HEK293 (cell line): ENCODE data around the gene UBE2D2.
A peak's percentile ranks its signal among the peaks of the same experiment; 100 is the strongest.

Source experiments
- CTCF ChIA-PET: fragments of 350-600 bp; formaldehyde crosslinking; extraction: SDS; loops from one replicate; lab custom pipeline; 2021; ENCODE audit warnings: antibody characterized with exemption; lab: Yijun Ruan, JAX
- POLR2A ChIA-PET: fragments of 300-600 bp; formaldehyde crosslinking; extraction: SDS; loops from one replicate; lab custom pipeline; 2020; ENCODE audit warnings: antibody characterized with exemption, inconsistent platforms; lab: Yijun Ruan, JAX
- H3K27ac ChIP-seq: fragments of 200-500 bp; sonication (Bioruptor generic); 2 replicates; pipeline ENCODE4 v1.5.1; 2014; ENCODE audit warnings: low read depth, low read length, control low read depth, inconsistent platforms; ENCODE audit errors: extremely low read depth
- H3K36me3 ChIP-seq, 2 experiments: fragments of 200-500 bp in 1 of 2; sonication (Bioruptor generic) in 1 of 2; 1 replicate in 1 of 2; 2 replicates in 1 of 2; pipeline ENCODE4 v1.5.1; 2014 to 2017; ENCODE audit warnings: inconsistent platforms in 2 of 2, low read length in 2 of 2; ENCODE audit not compliant: control insufficient read depth in 2 of 2, insufficient read depth in 1 of 2
- H3K4me1 ChIP-seq: fragments of 200-500 bp; sonication (Bioruptor generic); 2 replicates; pipeline ENCODE4 v1.5.1; 2014; ENCODE audit warnings: mild to moderate bottlenecking, low read length, inconsistent platforms; ENCODE audit not compliant: control insufficient read depth, insufficient read depth
- H3K4me3 ChIP-seq: 2 replicates; pipeline ENCODE4 v1.5.1; 2011; ENCODE audit warnings: low read depth, mild to moderate bottlenecking, control low read depth, low read length, moderate library complexity
- H3K9me3 ChIP-seq: fragments of 200-500 bp; sonication (Bioruptor generic); 2 replicates; pipeline ENCODE4 v1.5.1; 2014; ENCODE audit warnings: low read depth, low read length, inconsistent platforms; ENCODE audit not compliant: control insufficient read depth, insufficient read depth
- EGR2 ChIP-seq: fragments of 450-650 bp; formaldehyde crosslinking; IDR thresholded peaks from 2 replicates; pipeline ENCODE4 v1.5.1; 2016; ENCODE audit warnings: low read depth, missing biosample characterization, missing genetic modification characterization
- GLIS2 ChIP-seq: fragments of 450-650 bp; formaldehyde crosslinking; IDR thresholded peaks from 2 replicates; pipeline ENCODE4 v1.5.1; 2016; ENCODE audit warnings: missing biosample characterization, missing genetic modification characterization
- SCRT1 ChIP-seq: fragments of 450-650 bp; formaldehyde crosslinking; IDR thresholded peaks from 2 replicates; pipeline ENCODE4 v1.5.1; 2016; ENCODE audit warnings: missing biosample characterization, missing genetic modification characterization, borderline replicate concordance
- SCRT2 ChIP-seq: fragments of 450-650 bp; formaldehyde crosslinking; IDR thresholded peaks from 2 replicates; pipeline ENCODE4 v1.5.1; 2016; ENCODE audit warnings: missing biosample characterization, missing genetic modification characterization
- WT1 ChIP-seq: fragments of 450-650 bp; formaldehyde crosslinking; IDR thresholded peaks from 2 replicates; pipeline ENCODE4 v1.5.1; 2016; ENCODE audit warnings: missing biosample characterization, missing genetic modification characterization
- ZBTB8A ChIP-seq: fragments of 450-650 bp; formaldehyde crosslinking; IDR thresholded peaks from 2 replicates; pipeline ENCODE4 v1.5.1; 2016; ENCODE audit warnings: missing biosample characterization, missing genetic modification characterization
- ZNF2 ChIP-seq: fragments of 450-650 bp; formaldehyde crosslinking; IDR thresholded peaks from 2 replicates; pipeline ENCODE4 v1.5.1; 2016; ENCODE audit warnings: missing biosample characterization, missing genetic modification characterization
- ZNF302 ChIP-seq: fragments of 450-650 bp; formaldehyde crosslinking; IDR thresholded peaks from 2 replicates; pipeline ENCODE4 v1.5.1; 2016; ENCODE audit warnings: missing biosample characterization, missing genetic modification characterization, low read depth
- ZNF350 ChIP-seq: fragments of 450-650 bp; formaldehyde crosslinking; IDR thresholded peaks from 2 replicates; pipeline ENCODE4 v1.5.0; 2017; ENCODE audit warnings: missing biosample characterization, mild to moderate bottlenecking, missing genetic modification characterization
- ZNF366 ChIP-seq: fragments of 450-650 bp; formaldehyde crosslinking; conservative IDR thresholded peaks from 2 replicates; pipeline ENCODE4 v1.5.1; 2016; ENCODE audit warnings: missing biosample characterization, missing genetic modification characterization
- ZNF423 ChIP-seq: fragments of 450-650 bp; formaldehyde crosslinking; IDR thresholded peaks from 2 replicates; pipeline ENCODE4 v1.5.1; 2016; ENCODE audit warnings: missing biosample characterization, missing genetic modification characterization
- ZNF530 ChIP-seq: fragments of 450-650 bp; formaldehyde crosslinking; IDR thresholded peaks from 2 replicates; pipeline ENCODE4 v1.5.1; 2016; ENCODE audit warnings: low read depth, missing biosample characterization, missing genetic modification characterization
- ZNF558 ChIP-seq: fragments of 450-650 bp; formaldehyde crosslinking; IDR thresholded peaks from 2 replicates; pipeline ENCODE4 v1.5.1; 2016; ENCODE audit warnings: missing biosample characterization, missing genetic modification characterization
- ZNF561 ChIP-seq: fragments of 450-650 bp; IDR thresholded peaks from 2 replicates; pipeline ENCODE4 v1.5.1; 2018; ENCODE audit warnings: missing biosample characterization, missing genetic modification characterization, borderline replicate concordance
- ZNF600 ChIP-seq: fragments of 450-650 bp; formaldehyde crosslinking; IDR thresholded peaks from 2 replicates; pipeline ENCODE4 v1.5.1; 2016; ENCODE audit warnings: missing biosample characterization, missing genetic modification characterization
- ZNF660 ChIP-seq: fragments of 450-650 bp; IDR thresholded peaks from 2 replicates; pipeline ENCODE4 v1.5.1; 2018; ENCODE audit warnings: missing biosample characterization, mild to moderate bottlenecking, missing genetic modification characterization
- ZNF707 ChIP-seq: fragments of 450-650 bp; formaldehyde crosslinking; IDR thresholded peaks from 2 replicates; pipeline ENCODE4 v1.5.1; 2016; ENCODE audit warnings: missing biosample characterization, missing genetic modification characterization
- ZNF768 ChIP-seq: fragments of 450-650 bp; formaldehyde crosslinking; IDR thresholded peaks from 2 replicates; pipeline ENCODE4 v1.5.1; 2018; ENCODE audit warnings: missing biosample characterization, mild to moderate bottlenecking, missing genetic modification characterization
- ZSCAN16 ChIP-seq: fragments of 450-650 bp; formaldehyde crosslinking; IDR thresholded peaks from 2 replicates; pipeline ENCODE4 v1.5.1; 2016; ENCODE audit warnings: missing biosample characterization, missing genetic modification characterization
- ZSCAN5A ChIP-seq: fragments of 450-650 bp; formaldehyde crosslinking; IDR thresholded peaks from 2 replicates; pipeline ENCODE4 v1.5.1; 2016; ENCODE audit warnings: missing biosample characterization, missing genetic modification characterization
- ZXDB ChIP-seq: fragments of 450-650 bp; formaldehyde crosslinking; IDR thresholded peaks from 2 replicates; pipeline ENCODE4 v1.5.1; 2016; ENCODE audit warnings: missing biosample characterization, missing genetic modification characterization
- TF ChIP-seq, protein P1 (sequence below): fragments of 450-650 bp; formaldehyde crosslinking; IDR thresholded peaks from 2 replicates; pipeline ENCODE4 v1.5.1; 2016; ENCODE audit warnings: missing biosample characterization, missing genetic modification characterization
- TF ChIP-seq, protein P2 (sequence below): fragments of 450-650 bp; IDR thresholded peaks from 2 replicates; pipeline ENCODE4 v1.5.1; 2018; ENCODE audit warnings: missing biosample characterization, mild to moderate bottlenecking, missing genetic modification characterization
- TF ChIP-seq, protein P3 (sequence below): fragments of 450-650 bp; formaldehyde crosslinking; IDR thresholded peaks from 2 replicates; pipeline ENCODE4 v1.5.1; 2016; ENCODE audit warnings: missing biosample characterization, missing genetic modification characterization
- TF ChIP-seq, protein P4 (sequence below): fragments of 450-650 bp; formaldehyde crosslinking; IDR thresholded peaks from 2 replicates; pipeline ENCODE4 v1.5.1; 2016; ENCODE audit warnings: missing biosample characterization, missing genetic modification characterization
- TF ChIP-seq, protein P5 (sequence below): fragments of 450-650 bp; formaldehyde crosslinking; IDR thresholded peaks from 2 replicates; pipeline ENCODE4 v1.5.1; 2017; ENCODE audit warnings: missing biosample characterization, missing genetic modification characterization

Gene UBE2D2

GRCh38 chr5:139651043-139651834 is 90.1 kb downstream of the UBE2D2 start:
- ChIA-PET POLR2A (interaction anchor here (0.7 to 1.0 kb wide), 3 partner anchors 10 to 14 kb away, joined by 3 read pairs; no protein-coding TSS in a partner anchor), CTCF (interaction anchor here (0.6 to 2.4 kb wide), 8 partner anchors 12 to 171 kb away, joined by 3 to 7 read pairs (median 4); no protein-coding TSS in a partner anchor)
- no peak overlapping the region for H3K27ac ChIP-seq
- H3K36me3 ChIP-seq, result no peaks in the 10 kb centered on the region
- no peak overlapping the region; the same call in 1 of the 2 replicates for H3K4me3 ChIP-seq
- H3K9me3 ChIP-seq, result no peaks in the 10 kb centered on the region
- H3K4me1 ChIP-seq, result peaks cover 28% of the 10 kb centered on the region
- TF ChIP-seq ZNF2 (tag by site-specific recombination), result no peak
- TF ChIP-seq, protein P1, sequence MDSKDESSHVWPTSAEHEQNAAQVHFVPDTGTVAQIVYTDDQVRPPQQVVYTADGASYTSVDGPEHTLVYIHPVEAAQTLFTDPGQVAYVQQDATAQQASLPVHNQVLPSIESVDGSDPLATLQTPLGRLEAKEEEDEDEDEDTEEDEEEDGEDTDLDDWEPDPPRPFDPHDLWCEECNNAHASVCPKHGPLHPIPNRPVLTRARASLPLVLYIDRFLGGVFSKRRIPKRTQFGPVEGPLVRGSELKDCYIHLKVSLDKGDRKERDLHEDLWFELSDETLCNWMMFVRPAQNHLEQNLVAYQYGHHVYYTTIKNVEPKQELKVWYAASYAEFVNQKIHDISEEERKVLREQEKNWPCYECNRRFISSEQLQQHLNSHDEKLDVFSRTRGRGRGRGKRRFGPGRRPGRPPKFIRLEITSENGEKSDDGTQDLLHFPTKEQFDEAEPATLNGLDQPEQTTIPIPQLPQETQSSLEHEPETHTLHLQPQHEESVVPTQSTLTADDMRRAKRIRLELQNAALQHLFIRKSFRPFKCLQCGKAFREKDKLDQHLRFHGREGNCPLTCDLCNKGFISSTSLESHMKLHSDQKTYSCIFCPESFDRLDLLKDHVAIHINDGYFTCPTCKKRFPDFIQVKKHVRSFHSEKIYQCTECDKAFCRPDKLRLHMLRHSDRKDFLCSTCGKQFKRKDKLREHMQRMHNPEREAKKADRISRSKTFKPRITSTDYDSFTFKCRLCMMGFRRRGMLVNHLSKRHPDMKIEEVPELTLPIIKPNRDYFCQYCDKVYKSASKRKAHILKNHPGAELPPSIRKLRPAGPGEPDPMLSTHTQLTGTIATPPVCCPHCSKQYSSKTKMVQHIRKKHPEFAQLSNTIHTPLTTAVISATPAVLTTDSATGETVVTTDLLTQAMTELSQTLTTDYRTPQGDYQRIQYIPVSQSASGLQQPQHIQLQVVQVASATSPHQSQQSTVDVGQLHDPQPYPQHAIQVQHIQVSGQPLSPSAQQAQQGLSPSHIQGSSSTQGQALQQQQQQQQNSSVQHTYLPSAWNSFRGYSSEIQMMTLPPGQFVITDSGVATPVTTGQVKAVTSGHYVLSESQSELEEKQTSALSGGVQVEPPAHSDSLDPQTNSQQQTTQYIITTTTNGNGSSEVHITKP, result peak; percentile 91
- TF ChIP-seq ZNF561 (tag by site-specific recombination), result no peak
- TF ChIP-seq ZNF530 (tag by site-specific recombination), result no peak
- TF ChIP-seq ZNF366 (tag by site-specific recombination), result peak; percentile 38; the same call in 1 of the 2 replicates
- TF ChIP-seq ZNF768 (tag by site-specific recombination), result no peak
- no peak for TF ChIP-seq SCRT2 (tag by site-specific recombination)
- TF ChIP-seq ZNF600, result peak; percentile 95
- TF ChIP-seq GLIS2 (tag by site-specific recombination), result peak; percentile 34; the same call in 1 of the 2 replicates
- peak; percentile 63 for TF ChIP-seq EGR2
- no peak for TF ChIP-seq ZNF558 (tag by site-specific recombination)
- TF ChIP-seq ZSCAN5A (tag by site-specific recombination), result no peak
- peak; percentile 70 for TF ChIP-seq WT1
- TF ChIP-seq ZBTB8A (tag by site-specific recombination), result no peak
- TF ChIP-seq ZNF350 (tag by site-specific recombination), result no peak
- TF ChIP-seq ZNF423 (tag by site-specific recombination), result no peak
- TF ChIP-seq, protein P2, sequence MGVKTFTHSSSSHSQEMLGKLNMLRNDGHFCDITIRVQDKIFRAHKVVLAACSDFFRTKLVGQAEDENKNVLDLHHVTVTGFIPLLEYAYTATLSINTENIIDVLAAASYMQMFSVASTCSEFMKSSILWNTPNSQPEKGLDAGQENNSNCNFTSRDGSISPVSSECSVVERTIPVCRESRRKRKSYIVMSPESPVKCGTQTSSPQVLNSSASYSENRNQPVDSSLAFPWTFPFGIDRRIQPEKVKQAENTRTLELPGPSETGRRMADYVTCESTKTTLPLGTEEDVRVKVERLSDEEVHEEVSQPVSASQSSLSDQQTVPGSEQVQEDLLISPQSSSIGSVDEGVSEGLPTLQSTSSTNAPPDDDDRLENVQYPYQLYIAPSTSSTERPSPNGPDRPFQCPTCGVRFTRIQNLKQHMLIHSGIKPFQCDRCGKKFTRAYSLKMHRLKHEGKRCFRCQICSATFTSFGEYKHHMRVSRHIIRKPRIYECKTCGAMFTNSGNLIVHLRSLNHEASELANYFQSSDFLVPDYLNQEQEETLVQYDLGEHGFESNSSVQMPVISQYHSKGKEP (tag by site-specific recombination), result no peak
- no peak for TF ChIP-seq ZNF660
- no peak for TF ChIP-seq SCRT1 (tag by site-specific recombination)
- no peak for TF ChIP-seq ZSCAN16 (tag by site-specific recombination)
- TF ChIP-seq ZXDB (tag by site-specific recombination), result no peak
- TF ChIP-seq, protein P3, sequence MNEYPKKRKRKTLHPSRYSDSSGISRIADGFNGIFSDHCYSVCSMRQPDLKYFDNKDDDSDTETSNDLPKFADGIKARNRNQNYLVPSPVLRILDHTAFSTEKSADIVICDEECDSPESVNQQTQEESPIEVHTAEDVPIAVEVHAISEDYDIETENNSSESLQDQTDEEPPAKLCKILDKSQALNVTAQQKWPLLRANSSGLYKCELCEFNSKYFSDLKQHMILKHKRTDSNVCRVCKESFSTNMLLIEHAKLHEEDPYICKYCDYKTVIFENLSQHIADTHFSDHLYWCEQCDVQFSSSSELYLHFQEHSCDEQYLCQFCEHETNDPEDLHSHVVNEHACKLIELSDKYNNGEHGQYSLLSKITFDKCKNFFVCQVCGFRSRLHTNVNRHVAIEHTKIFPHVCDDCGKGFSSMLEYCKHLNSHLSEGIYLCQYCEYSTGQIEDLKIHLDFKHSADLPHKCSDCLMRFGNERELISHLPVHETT (tag by site-specific recombination), result no peak
- TF ChIP-seq, protein P4, sequence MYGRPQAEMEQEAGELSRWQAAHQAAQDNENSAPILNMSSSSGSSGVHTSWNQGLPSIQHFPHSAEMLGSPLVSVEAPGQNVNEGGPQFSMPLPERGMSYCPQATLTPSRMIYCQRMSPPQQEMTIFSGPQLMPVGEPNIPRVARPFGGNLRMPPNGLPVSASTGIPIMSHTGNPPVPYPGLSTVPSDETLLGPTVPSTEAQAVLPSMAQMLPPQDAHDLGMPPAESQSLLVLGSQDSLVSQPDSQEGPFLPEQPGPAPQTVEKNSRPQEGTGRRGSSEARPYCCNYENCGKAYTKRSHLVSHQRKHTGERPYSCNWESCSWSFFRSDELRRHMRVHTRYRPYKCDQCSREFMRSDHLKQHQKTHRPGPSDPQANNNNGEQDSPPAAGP, result peak; percentile 58; the same call in 1 of the 2 replicates
- TF ChIP-seq ZNF302, result no peak
- TF ChIP-seq ZNF707 (tag by site-specific recombination), result no peak
- TF ChIP-seq, protein P5, sequence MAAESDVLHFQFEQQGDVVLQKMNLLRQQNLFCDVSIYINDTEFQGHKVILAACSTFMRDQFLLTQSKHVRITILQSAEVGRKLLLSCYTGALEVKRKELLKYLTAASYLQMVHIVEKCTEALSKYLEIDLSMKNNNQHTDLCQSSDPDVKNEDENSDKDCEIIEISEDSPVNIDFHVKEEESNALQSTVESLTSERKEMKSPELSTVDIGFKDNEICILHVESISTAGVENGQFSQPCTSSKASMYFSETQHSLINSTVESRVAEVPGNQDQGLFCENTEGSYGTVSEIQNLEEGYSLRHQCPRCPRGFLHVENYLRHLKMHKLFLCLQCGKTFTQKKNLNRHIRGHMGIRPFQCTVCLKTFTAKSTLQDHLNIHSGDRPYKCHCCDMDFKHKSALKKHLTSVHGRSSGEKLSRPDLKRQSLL (tag by site-specific recombination), result peak; percentile 57; the same call in 1 of the 2 replicates
